Body of pancreas (tissue), 4 donors: ENCODE results near the gene DUS3L. TPM values are rescaled to one million over a fixed set of nuclear protein-coding genes. Genes with fewer than 3 reads are reported as not detected.

Experiments used
- ATAC-seq: fragments of 150-250 bp; one replicate; pipeline ENCODE4 v1.9.1; 2016
- DNase-seq, 4 donors: peaks; one replicate each; pipeline ENCODE4 v3.0.0-alpha.2; 2019
- H3K27ac ChIP-seq, 4 donors: fragments of 200-600 bp; sonication (generic); 1 replicate in 3 of 4; 2 replicates in 1 of 4; pipeline versions ENCODE4 v1.5.1 to v1.6.1; 2016 to 2019; ENCODE audit warnings: mild to moderate bottlenecking in 1 of 4, mixed read lengths in 1 of 4, moderate library complexity in 1 of 4
- H3K27me3 ChIP-seq, 2 donors: fragments of 200-600 bp; sonication (generic); one replicate each; pipeline ENCODE4 v1.6.0; 2016; ENCODE audit warnings: mild to moderate bottlenecking in 1 of 2
- H3K36me3 ChIP-seq, 2 donors: fragments of 200-600 bp; sonication (generic); replicated peaks in 1 of 2; 2 replicates each; pipeline ENCODE4 v1.5.1; 2016; ENCODE audit warnings: low read depth in 2 of 2; ENCODE audit not compliant: insufficient read depth in 1 of 2
- H3K4me1 ChIP-seq: fragments of 200-600 bp; sonication (generic); one replicate; pipeline ENCODE4 v1.6.0; 2016
- H3K4me3 ChIP-seq, 2 donors: fragments of 200-600 bp; sonication (generic); 1 replicate in 1 of 2; 2 replicates in 1 of 2; pipeline ENCODE4 v1.5.1; 2016 to 2019
- H3K9me3 ChIP-seq, 3 donors: fragments of 200-600 bp; sonication (generic); 1 replicate in 2 of 3; 2 replicates in 1 of 3; pipeline ENCODE4 v1.5.1; 2016
- CTCF ChIP-seq, 7 experiments: fragments of 450-650 bp in 4 of 7; fragments of 200-600 bp in 3 of 7; sonication (generic) in 3 of 7; IDR thresholded peaks; one replicate each; pipeline ENCODE4 v1.5.1; 2016 to 2019; ENCODE audit warnings: antibody characterized with exemption in 7 of 7
- POLR2A ChIP-seq, 3 donors: fragments of 450-650 bp; IDR thresholded peaks; one replicate each; pipeline ENCODE4 v1.6.1; 2016; ENCODE audit warnings: antibody characterized with exemption in 3 of 3, mild to moderate bottlenecking in 2 of 3
- WGBS, 2 donors: methylation state at CpG; one replicate each; pipeline ENCODE4 v1.1.5; 2017; 5-methylcytosine and 5-hydroxymethylcytosine counted together
- intact Hi-C: fragments of 100-400 bp; cut with DNase I; formaldehyde crosslinking; loops from one replicate; pipeline ENCODE4 v1.15.1; 2023
- total RNA-seq, 2 donors: library from RNA; depleted of rRNA; stranded (reverse); fragments of >200 nt; gene quantifications; one replicate each; pipeline ENCODE4 v1.1.0, GENCODE V29; 2016

The DUS3L gene
- total RNA-seq, 2 donors from 2014 or later, result 28.0 to 39.6 TPM

- Histone ChIP-seq H3K4me1 (peaks cover 11% of the 10 kb centered on the region), H3K9me3 (no peaks in the 10 kb centered on the region), H3K36me3 (no peaks in the 10 kb centered on the region), H3K27me3 (no peaks in the 10 kb centered on the region), H3K27ac (no peak overlapping the region), H3K4me3 (no peak overlapping the region)
- ATAC-seq (no peak), DNase-seq (no peak)
- no peak for TF ChIP-seq CTCF (IDR thresholded peaks at IDR 0.05)
- no peak for TF ChIP-seq POLR2A (IDR thresholded peaks at IDR 0.05)
- intact Hi-C loops, result no loop called here
- 77 to 78% methylated on average over 8 of the region's 8 CpGs for WGBS, 2 donors
These were observed 16.0 kb downstream of the DUS3L start for GRCh38 chr19:5774921-5775320.

- DNase-seq, result no peak
- Histone ChIP-seq H3K27ac (no peak overlapping the region), H3K36me3 (no peaks in the 10 kb centered on the region), H3K4me1 (peaks cover 11% of the 10 kb centered on the region), H3K4me3 (no peak overlapping the region), H3K27me3 (no peaks in the 10 kb centered on the region), H3K9me3 (no peaks in the 10 kb centered on the region)
- intact Hi-C loops, result no loop called here
- WGBS, 2 donors, result 70 to 75% methylated on average over 5 of the region's 5 CpGs
- no peak for TF ChIP-seq CTCF (IDR thresholded peaks at IDR 0.05)
- TF ChIP-seq POLR2A (IDR thresholded peaks at IDR 0.05), result no peak
- no peak for ATAC-seq
These were observed 17.7 kb downstream of the DUS3L start for GRCh38 chr19:5773276-5773675.

DNA sequence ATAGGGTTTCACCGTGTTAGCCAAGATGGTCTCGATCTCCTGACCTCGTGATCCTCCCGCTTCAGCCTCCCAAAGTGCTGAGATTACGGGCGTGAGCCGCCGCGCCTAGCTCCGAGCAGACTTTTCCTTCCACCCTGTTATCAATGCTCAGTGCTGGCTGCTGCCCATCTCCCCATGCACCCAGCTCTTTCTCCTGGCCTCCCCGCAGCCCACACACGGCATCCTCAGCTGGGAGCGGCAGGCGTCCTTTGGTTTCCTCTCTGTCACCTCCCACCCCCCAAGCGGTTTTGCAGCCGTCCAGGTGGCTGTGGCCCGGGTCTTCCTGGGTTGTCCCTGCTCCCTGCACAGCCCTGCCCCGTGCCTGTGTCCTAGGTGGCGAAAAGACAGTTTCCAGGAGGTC, 18.5 kb downstream of the DUS3L start:
- H3K4me1 ChIP-seq, result peaks cover 11% of the 10 kb centered on the region
- TF ChIP-seq POLR2A (IDR thresholded peaks at IDR 0.05), result no peak
- TF ChIP-seq CTCF (IDR thresholded peaks at IDR 0.05), result no peak
- no peaks in the 10 kb centered on the region for H3K9me3 ChIP-seq
- H3K4me3 ChIP-seq, result no peak overlapping the region
- ATAC-seq (no peak), DNase-seq (no peak)
- H3K27ac ChIP-seq, result no peak overlapping the region
- 72 to 81% methylated on average over 19 of the region's 19 CpGs for WGBS, 2 donors
- H3K36me3 ChIP-seq, result no peaks in the 10 kb centered on the region
- H3K27me3 ChIP-seq, result no peaks in the 10 kb centered on the region
- intact Hi-C loops, result no loop called here

DNA sequence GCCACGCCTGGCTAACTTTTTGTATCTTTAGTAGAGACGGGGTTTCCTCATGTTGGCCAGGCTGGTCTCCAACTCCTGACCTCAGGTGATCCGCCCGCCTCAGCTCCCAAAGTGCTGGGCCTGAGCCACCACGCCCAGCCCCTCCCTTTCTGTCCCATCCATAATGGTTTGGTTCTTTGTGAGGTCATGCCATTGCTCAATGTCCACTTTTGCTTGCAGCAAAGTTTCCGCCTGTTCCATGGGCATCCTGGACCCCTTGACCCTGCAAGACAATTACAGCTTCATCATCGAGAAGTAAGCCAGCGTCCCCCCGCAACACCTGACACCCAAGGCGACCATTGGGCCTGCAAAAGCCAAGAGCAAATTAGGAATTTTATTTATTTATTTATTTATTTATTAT, 23.0 kb downstream of the DUS3L start:
- H3K4me3 ChIP-seq, result no peak overlapping the region
- no peaks in the 10 kb centered on the region for H3K36me3 ChIP-seq

More for the DNA sequence above, 23.0 kb downstream of the DUS3L start:
- no peaks in the 10 kb centered on the region for H3K4me1 ChIP-seq
- no peaks in the 10 kb centered on the region for H3K9me3 ChIP-seq
- H3K27ac ChIP-seq, result no peak overlapping the region
- ATAC-seq (no peak), DNase-seq (no peak)
- 92 to 93% methylated on average over 10 of the region's 10 CpGs for WGBS, 2 donors
- TF ChIP-seq POLR2A (IDR thresholded peaks at IDR 0.05) (no peak), CTCF (IDR thresholded peaks at IDR 0.05) (no peak)
- H3K27me3 ChIP-seq, result no peaks in the 10 kb centered on the region
- intact Hi-C loops, result no loop called here
